K562 (cell line): ENCODE data around the gene YARS1. TPM values are rescaled to one million over a fixed set of nuclear protein-coding genes. Genes with fewer than 3 reads are reported as not detected.

Experiments used
- C11orf30 ChIP-seq: fragments of 450-650 bp; IDR thresholded peaks from 2 replicates; pipeline ENCODE4 v1.6.1; 2016; ENCODE audit warnings: low read depth, mild to moderate bottlenecking
- DIDO1 ChIP-seq: fragments of 450-650 bp; IDR thresholded peaks from 2 replicates; pipeline ENCODE4 v1.6.1; 2016; ENCODE audit warnings: low read depth, missing biosample characterization, missing genetic modification characterization
- EP400 ChIP-seq: fragments of 450-650 bp; IDR thresholded peaks from 2 replicates; pipeline ENCODE4 v1.6.1; 2017; ENCODE audit warnings: antibody characterized with exemption, mild to moderate bottlenecking, moderate library complexity
- EWSR1 ChIP-seq: fragments of 450-650 bp; IDR thresholded peaks from 2 replicates; pipeline ENCODE4 v1.6.1; 2018; ENCODE audit warnings: borderline replicate concordance, mild to moderate bottlenecking, low read depth, moderate library complexity; ENCODE audit not compliant: partially characterized antibody
- GABPA ChIP-seq: fragments of 200-800 bp; sonication (Bioruptor generic); conservative IDR thresholded peaks from 2 replicates; pipeline ENCODE4 v1.6.1; 2016; ENCODE audit warnings: low read depth, missing genetic modification characterization, missing compliant biosample characterization
- HDAC2 ChIP-seq: fragments of 450-650 bp; IDR thresholded peaks from 2 replicates; pipeline ENCODE4 v1.6.1; 2016; ENCODE audit warnings: mild to moderate bottlenecking
- NFIX ChIP-seq: fragments of 250-450 bp; sonication (Bioruptor Pico); IDR thresholded peaks from 2 replicates; pipeline ENCODE4 v1.4.0; 2020; ENCODE audit warnings: low read depth, mild to moderate bottlenecking, moderate library complexity
- ZBED1 ChIP-seq: IDR thresholded peaks from 2 replicates; pipeline ENCODE4 v1.6.1; 2014
- ZNF408 ChIP-seq: fragments of 250-450 bp; sonication (Bioruptor Pico); IDR thresholded peaks from 2 replicates; pipeline ENCODE4 v1.4.0; 2020; ENCODE audit warnings: low read depth, mild to moderate bottlenecking, moderate library complexity
- polyA plus RNA-seq, 8 experiments: library from polyadenylated mRNA; depleted of rRNA in 4 of 8; stranded (reverse) in 5 of 8; unstranded in 3 of 8; fragments of >200 nt; fragmentation: Nextera tagmentation in 2 of 8; fragmentation: Illumina TruSeq in 1 of 8; extraction: Ambion mirVana in 2 of 8; extraction: Trizol in 1 of 8; gene quantifications; 2 replicates each; pipeline versions ENCODE4 v1.2.1 to v1.2.3, GENCODE V29; 2011 to 2014; ENCODE audit warnings: inconsistent platforms in 1 of 8, missing spikeins in 1 of 8
- total RNA-seq, 7 experiments: library from RNA; depleted of rRNA in 6 of 7; stranded (reverse); fragments of >200 nt in 6 of 7; fragmentation: Illumina TruSeq in 2 of 7; extraction: Trizol in 2 of 7; gene quantifications; 2 replicates each; pipeline versions ENCODE4 v1.2.1 to v1.2.3, GENCODE V29; 2011 to 2021; ENCODE audit warnings: low replicate concordance in 1 of 7
- TF ChIP-seq, protein P1 (sequence below): fragments of 450-650 bp; IDR thresholded peaks from 2 replicates; pipeline ENCODE4 v1.6.1; 2018; ENCODE audit not compliant: partially characterized antibody
- TF ChIP-seq, protein P2 (sequence below): sonication (generic); formaldehyde crosslinking; IDR thresholded peaks from 2 replicates; pipeline ENCODE4 v1.8.0; 2023; ENCODE audit warnings: mild to moderate bottlenecking, missing genetic modification reagents
- TF ChIP-seq, protein P3 (sequence below): fragments of 250-450 bp; sonication (Bioruptor Pico); IDR thresholded peaks from 2 replicates; pipeline ENCODE4 v1.9.0; 2021; ENCODE audit warnings: mild to moderate bottlenecking
- TF ChIP-seq, protein P4 (sequence below): fragments of 250-450 bp; sonication (Bioruptor Pico); IDR thresholded peaks from 2 replicates; pipeline ENCODE4 v1.4.0; 2020
- TF ChIP-seq, protein P5 (sequence below), 2 experiments: fragments of 450-650 bp; conservative IDR thresholded peaks; 2 replicates each; pipeline ENCODE4 v1.6.1; 2017; ENCODE audit warnings: mild to moderate bottlenecking in 2 of 2, moderate library complexity in 2 of 2

Gene YARS1
- total and polyA plus RNA-seq, 9 of the 15 experiments (the other 6 are each of a cell fraction or from before 2014, with no cell fraction given), result 66.2 to 336 (median 201) TPM

DNA sequence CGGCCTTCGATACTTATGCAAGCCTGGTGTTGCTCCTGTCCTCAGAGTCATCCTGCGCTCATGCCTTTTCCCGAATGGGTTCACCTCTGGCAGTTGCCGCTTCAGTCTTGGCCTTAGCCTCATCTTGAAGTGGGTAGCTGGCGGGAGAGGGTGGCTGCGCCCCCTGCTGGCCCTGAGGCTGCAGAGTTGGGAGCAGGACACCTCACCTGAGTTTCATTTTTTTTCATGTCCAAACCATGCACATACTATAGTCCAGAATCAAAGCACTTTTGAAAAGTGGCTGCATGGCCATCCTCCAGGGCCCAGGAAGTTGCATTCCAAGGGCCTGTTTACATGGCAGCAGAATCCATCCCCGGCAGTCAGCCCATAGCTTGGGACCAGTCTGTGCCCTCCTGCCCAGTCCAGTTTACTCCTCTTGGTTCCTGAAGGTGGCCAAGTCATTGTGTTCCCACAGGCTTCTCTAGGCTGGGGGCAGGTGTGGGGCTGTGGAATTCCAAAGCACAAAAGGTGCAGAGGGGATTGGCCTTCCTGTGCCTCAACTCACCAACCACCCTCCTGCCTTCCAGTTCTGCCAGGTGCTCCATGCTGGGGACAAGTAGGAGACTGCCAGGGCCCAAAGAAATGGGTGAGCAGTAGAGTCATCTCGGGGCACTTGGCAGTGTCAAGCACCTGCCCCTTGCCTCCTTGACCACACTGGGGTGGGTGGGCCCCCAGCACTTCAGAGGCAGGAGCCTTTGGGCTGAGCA, 44.0 kb downstream of the YARS1 start (continued):
- TF ChIP-seq, protein P1, sequence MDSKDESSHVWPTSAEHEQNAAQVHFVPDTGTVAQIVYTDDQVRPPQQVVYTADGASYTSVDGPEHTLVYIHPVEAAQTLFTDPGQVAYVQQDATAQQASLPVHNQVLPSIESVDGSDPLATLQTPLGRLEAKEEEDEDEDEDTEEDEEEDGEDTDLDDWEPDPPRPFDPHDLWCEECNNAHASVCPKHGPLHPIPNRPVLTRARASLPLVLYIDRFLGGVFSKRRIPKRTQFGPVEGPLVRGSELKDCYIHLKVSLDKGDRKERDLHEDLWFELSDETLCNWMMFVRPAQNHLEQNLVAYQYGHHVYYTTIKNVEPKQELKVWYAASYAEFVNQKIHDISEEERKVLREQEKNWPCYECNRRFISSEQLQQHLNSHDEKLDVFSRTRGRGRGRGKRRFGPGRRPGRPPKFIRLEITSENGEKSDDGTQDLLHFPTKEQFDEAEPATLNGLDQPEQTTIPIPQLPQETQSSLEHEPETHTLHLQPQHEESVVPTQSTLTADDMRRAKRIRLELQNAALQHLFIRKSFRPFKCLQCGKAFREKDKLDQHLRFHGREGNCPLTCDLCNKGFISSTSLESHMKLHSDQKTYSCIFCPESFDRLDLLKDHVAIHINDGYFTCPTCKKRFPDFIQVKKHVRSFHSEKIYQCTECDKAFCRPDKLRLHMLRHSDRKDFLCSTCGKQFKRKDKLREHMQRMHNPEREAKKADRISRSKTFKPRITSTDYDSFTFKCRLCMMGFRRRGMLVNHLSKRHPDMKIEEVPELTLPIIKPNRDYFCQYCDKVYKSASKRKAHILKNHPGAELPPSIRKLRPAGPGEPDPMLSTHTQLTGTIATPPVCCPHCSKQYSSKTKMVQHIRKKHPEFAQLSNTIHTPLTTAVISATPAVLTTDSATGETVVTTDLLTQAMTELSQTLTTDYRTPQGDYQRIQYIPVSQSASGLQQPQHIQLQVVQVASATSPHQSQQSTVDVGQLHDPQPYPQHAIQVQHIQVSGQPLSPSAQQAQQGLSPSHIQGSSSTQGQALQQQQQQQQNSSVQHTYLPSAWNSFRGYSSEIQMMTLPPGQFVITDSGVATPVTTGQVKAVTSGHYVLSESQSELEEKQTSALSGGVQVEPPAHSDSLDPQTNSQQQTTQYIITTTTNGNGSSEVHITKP, result no peak
- TF ChIP-seq C11orf30, result no peak
- no peak for TF ChIP-seq ZNF408 (CRISPR knock-in tag)
- no peak for TF ChIP-seq NFIX (CRISPR knock-in tag)
- no peak for TF ChIP-seq DIDO1 (tag)
- TF ChIP-seq GABPA, result no peak
- TF ChIP-seq, protein P2, sequence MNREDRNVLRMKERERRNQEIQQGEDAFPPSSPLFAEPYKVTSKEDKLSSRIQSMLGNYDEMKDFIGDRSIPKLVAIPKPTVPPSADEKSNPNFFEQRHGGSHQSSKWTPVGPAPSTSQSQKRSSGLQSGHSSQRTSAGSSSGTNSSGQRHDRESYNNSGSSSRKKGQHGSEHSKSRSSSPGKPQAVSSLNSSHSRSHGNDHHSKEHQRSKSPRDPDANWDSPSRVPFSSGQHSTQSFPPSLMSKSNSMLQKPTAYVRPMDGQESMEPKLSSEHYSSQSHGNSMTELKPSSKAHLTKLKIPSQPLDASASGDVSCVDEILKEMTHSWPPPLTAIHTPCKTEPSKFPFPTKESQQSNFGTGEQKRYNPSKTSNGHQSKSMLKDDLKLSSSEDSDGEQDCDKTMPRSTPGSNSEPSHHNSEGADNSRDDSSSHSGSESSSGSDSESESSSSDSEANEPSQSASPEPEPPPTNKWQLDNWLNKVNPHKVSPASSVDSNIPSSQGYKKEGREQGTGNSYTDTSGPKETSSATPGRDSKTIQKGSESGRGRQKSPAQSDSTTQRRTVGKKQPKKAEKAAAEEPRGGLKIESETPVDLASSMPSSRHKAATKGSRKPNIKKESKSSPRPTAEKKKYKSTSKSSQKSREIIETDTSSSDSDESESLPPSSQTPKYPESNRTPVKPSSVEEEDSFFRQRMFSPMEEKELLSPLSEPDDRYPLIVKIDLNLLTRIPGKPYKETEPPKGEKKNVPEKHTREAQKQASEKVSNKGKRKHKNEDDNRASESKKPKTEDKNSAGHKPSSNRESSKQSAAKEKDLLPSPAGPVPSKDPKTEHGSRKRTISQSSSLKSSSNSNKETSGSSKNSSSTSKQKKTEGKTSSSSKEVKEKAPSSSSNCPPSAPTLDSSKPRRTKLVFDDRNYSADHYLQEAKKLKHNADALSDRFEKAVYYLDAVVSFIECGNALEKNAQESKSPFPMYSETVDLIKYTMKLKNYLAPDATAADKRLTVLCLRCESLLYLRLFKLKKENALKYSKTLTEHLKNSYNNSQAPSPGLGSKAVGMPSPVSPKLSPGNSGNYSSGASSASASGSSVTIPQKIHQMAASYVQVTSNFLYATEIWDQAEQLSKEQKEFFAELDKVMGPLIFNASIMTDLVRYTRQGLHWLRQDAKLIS (CRISPR knock-in tag), result peak; percentile 86
- no peak for TF ChIP-seq EP400
- no peak for TF ChIP-seq HDAC2
- TF ChIP-seq, protein P3, sequence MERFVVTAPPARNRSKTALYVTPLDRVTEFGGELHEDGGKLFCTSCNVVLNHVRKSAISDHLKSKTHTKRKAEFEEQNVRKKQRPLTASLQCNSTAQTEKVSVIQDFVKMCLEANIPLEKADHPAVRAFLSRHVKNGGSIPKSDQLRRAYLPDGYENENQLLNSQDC (CRISPR knock-in tag), result no peak
- TF ChIP-seq, protein P4, sequence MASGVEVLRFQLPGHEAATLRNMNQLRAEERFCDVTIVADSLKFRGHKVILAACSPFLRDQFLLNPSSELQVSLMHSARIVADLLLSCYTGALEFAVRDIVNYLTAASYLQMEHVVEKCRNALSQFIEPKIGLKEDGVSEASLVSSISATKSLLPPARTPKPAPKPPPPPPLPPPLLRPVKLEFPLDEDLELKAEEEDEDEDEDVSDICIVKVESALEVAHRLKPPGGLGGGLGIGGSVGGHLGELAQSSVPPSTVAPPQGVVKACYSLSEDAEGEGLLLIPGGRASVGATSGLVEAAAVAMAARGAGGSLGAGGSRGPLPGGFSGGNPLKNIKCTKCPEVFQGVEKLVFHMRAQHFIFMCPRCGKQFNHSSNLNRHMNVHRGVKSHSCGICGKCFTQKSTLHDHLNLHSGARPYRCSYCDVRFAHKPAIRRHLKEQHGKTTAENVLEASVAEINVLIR, result no peak
- TF ChIP-seq, protein P5, sequence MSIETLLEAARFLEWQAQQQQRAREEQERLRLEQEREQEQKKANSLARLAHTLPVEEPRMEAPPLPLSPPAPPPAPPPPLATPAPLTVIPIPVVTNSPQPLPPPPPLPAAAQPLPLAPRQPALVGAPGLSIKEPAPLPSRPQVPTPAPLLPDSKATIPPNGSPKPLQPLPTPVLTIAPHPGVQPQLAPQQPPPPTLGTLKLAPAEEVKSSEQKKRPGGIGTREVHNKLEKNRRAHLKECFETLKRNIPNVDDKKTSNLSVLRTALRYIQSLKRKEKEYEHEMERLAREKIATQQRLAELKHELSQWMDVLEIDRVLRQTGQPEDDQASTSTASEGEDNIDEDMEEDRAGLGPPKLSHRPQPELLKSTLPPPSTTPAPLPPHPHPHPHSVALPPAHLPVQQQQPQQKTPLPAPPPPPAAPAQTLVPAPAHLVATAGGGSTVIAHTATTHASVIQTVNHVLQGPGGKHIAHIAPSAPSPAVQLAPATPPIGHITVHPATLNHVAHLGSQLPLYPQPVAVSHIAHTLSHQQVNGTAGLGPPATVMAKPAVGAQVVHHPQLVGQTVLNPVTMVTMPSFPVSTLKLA (conservative IDR thresholded peaks at IDR 0.05), result no peak
- TF ChIP-seq EWSR1, result no peak
- peak; percentile 64; the same call in 1 of the 2 replicates for TF ChIP-seq ZBED1
